A673 (cell line): ENCODE results near the gene EEIG2.

Experiments used
- EZH2 ChIP-seq: fragments of 200-600 bp; sonication (generic); IDR thresholded peaks from 2 replicates; pipeline ENCODE4 v1.6.1; 2017; ENCODE audit warnings: borderline replicate concordance, low read depth, mild to moderate bottlenecking, mixed read lengths, antibody characterized with exemption, low read length; ENCODE audit not compliant: poor library complexity, severe bottlenecking
- TF ChIP-seq, protein P1 (sequence below): fragments of 300-800, 200-600 bp; sonication (generic); conservative IDR thresholded peaks from 2 replicates; pipeline ENCODE4 v1.5.1; 2017; ENCODE audit warnings: low read depth, mild to moderate bottlenecking, antibody characterized with exemption, low read length, moderate library complexity, mixed read lengths

DNA sequence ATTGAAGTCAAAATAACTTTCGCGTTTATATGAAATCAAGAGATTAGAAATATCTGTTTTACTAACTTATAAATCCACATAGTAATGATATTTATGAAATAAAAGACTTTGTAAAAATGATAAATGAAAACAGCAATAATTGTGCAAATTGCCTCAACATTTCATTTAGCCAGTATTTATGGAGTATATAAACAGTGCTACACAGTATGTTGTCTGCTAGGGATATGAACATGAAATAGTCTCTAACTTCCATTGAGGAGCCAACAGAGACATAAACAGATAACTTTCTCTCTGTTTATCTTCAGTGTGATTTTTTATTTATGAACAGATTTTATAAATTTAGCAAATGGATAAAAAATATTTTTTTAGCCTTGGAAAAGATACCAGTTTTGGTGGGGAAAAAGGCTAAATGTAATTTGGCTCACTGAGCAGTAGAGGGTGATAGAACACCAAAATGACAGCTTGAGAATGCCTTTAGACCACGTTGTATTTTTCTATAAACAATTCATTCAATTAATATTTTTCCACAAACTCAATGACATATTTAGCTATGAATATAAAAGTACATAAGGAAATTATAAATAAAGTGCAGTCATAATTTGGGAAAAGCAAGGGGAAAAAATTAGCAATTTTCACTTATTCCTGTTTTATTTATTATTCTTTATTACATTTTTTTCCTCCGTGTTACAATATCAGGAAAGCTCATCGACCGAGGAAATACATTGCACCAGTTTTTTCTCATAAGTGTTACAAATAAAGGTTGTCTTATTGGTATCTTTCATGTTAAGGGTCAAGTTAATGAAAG is 47.5 kb upstream of the EEIG2 start:
- TF ChIP-seq, protein P1, sequence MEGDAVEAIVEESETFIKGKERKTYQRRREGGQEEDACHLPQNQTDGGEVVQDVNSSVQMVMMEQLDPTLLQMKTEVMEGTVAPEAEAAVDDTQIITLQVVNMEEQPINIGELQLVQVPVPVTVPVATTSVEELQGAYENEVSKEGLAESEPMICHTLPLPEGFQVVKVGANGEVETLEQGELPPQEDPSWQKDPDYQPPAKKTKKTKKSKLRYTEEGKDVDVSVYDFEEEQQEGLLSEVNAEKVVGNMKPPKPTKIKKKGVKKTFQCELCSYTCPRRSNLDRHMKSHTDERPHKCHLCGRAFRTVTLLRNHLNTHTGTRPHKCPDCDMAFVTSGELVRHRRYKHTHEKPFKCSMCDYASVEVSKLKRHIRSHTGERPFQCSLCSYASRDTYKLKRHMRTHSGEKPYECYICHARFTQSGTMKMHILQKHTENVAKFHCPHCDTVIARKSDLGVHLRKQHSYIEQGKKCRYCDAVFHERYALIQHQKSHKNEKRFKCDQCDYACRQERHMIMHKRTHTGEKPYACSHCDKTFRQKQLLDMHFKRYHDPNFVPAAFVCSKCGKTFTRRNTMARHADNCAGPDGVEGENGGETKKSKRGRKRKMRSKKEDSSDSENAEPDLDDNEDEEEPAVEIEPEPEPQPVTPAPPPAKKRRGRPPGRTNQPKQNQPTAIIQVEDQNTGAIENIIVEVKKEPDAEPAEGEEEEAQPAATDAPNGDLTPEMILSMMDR = peak; percentile 86
- TF ChIP-seq EZH2 = no peak
